Stimulated activated CD4-positive, alpha-beta T cell treated with anti-CD3 and anti-CD28 coated beads, Interleukin-15, amount 100 ng/mL, for 1 hour (primary cell): ENCODE data around the gene GSTA2.
"Not testable (repeated sequence)": the region's sequence is repeated elsewhere in the genome, so short reads cannot be mapped to it uniquely, and the experiment has no call there.

Experiments used
- DNase-seq, 2 donors: peaks; one replicate each; pipeline ENCODE4 v3.0.0-alpha.2; 2020; ENCODE audit warnings: low read depth in 1 of 2, low spot score in 1 of 2

Gene GSTA2

GRCh38 chr6:52763322-52763916 is at the start of gene GSTA2:
Gene GSTA2, minus strand, starts transcription at chr6:52763475. Its CDS starts 5,528 bp downstream, at chr6:52757947.
- not testable (repeated sequence) for DNase-seq

GRCh38 chr6:52809777-52810176 is 46.5 kb upstream of the GSTA2 start:
- DNase-seq, result not testable (repeated sequence)

- DNase-seq, result no peak
Observed at GRCh38 chr6:52808660-52809059, 45.4 kb upstream of the GSTA2 start.

DNA sequence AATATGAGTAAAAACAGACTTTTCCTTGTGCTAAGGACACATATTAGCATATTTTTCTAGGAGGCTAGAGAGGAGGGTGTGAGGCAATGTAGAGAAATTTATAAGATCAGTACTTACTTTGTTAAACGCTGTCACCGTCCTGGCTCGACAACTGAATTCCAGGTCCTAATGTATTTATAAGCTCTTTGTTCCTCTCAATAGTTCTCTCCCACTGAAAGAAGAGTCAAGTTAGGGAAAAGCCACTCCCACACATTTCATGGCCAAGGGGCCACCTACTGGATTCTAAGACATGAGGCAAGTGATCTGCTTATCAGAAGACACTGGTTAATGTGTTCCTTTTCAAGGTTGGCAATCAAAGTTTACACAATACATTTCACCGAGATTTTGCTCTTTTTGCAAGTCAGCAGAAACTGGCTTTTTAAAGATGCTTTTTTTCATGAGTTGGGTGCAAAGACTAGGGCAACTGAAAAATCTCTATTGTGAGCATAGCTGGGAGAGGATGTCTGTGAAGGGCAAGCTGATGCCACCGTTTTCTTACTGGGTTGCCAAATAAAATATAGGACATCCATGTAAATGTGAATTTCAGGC is 40.5 kb upstream of the GSTA2 start, which contains the start of gene GSTA1:
GSTA1 (minus strand) TSS at position 149 of the 588 bp plus-strand sequence. CDS start 4,549 bp downstream, outside the sequence.
- not testable (repeated sequence) for DNase-seq

DNA sequence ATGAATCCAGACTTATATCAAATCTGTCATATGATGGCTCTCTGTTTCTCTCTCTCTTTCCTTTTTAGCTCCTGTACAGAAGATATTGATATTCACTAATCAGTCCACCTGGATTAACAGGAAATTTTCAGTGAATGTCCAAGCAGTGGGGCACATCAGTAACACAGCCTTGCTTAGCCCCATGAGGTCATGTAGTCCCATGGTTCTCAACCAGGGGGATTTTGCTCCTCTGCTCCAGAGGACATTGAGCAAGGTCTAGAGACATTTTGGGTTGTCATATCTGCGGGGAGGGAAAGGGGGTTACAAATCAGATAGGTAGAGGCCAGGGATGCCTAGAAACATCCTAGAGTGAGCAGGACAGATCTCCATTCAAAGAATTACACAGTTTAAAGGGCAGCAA is 39.5 kb upstream of the GSTA2 start:
- DNase-seq, result no peak

GRCh38 chr6:52801188-52801841 is 38.0 kb upstream of the GSTA2 start:
- no peak for DNase-seq

- DNase-seq, result not testable (repeated sequence)
Observed at GRCh38 chr6:52799272-52799671, 36.0 kb upstream of the GSTA2 start.

GRCh38 chr6:52794366-52794765 is 31.1 kb upstream of the GSTA2 start:
- DNase-seq, result not testable (repeated sequence)

DNA sequence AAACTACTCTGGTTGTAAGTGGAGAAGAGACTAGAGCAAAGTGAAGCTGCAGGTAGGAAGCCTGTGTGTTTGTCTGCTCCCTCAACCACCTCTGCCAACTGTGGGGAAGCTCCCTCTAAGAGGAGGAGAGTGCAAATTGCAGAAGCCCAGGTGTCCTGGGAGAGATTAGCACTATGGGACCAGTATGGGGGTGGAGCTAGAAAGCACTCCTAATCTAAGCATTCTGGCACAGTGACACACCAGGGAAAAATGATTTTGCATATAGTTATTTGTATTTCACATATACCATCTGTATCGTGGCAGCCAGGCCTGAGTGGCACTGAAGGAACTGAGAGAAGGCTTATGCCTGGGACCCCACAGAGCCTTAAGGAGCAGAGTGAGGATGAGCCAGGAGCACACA is 27.6 kb upstream of the GSTA2 start:
- DNase-seq, result no peak

DNA sequence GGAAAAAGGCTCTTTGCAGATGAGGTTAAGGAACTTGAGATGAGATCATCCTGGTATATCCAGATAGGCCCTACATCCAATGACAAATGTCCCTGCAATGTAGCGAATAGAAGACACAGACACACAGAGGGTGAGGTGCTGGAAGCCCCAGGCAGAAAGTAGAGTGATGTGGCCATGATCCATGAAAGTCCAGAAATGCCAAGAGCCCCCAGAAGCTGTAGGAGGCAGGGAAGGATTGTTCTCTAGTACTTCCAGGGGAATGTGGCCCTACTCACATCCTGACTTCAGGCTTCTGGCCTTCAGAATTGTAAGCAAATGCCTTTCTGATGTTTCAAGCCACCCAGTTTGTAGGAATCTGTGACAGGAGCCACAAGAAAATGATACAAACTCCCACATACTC is 26.4 kb upstream of the GSTA2 start:
- DNase-seq, result not testable (repeated sequence)

- DNase-seq, result no peak
Observed at GRCh38 chr6:52788478-52788877, 25.2 kb upstream of the GSTA2 start.

DNA sequence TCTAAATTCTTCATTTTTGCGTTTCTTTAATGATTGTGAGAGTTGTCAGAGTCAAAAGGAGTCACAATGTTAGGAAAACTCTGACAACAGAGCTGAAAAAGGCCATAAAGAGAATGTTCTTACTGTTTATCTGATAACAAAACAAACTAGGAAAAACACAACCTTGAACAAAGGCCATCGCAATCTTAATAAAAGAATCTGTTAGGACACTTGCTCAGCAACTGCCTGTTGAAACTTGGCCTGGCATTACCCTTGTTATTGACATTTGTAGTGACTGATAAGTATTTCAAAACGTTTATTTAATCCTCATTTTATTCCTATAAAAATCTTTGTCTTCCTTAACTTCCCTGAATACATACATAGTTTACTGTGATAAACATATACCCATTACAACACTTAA is 24.6 kb upstream of the GSTA2 start:
- DNase-seq, result no peak

- DNase-seq, result no peak
Observed at GRCh38 chr6:52786249-52786956, 23.1 kb upstream of the GSTA2 start.

- DNase-seq, result not testable (repeated sequence)
Observed at GRCh38 chr6:52782696-52783274, 19.5 kb upstream of the GSTA2 start.

DNA sequence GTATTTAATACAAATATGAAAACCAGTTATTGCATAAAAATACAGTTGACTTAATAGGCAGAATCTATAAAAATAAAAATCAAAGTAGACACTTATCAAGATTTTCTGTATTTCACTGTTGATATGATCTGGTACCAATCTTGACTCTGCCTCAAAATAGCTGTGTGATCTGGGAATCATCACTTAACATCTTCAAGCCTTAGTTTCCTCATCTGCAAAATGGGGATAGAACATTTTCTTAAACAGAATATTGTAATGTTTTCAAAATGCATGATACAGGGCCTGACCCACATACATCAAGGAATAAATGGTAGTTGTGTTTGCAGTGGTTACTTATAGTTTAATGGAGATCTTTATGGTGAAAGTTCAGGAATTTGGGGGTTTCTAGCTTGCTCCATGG is 18.9 kb upstream of the GSTA2 start:
- DNase-seq, result not testable (repeated sequence)

- DNase-seq, result no peak
Observed at GRCh38 chr6:52779237-52779636, 16.0 kb upstream of the GSTA2 start.

- DNase-seq, result not testable (repeated sequence)
Observed at GRCh38 chr6:52776711-52777351, 13.6 kb upstream of the GSTA2 start.

DNA sequence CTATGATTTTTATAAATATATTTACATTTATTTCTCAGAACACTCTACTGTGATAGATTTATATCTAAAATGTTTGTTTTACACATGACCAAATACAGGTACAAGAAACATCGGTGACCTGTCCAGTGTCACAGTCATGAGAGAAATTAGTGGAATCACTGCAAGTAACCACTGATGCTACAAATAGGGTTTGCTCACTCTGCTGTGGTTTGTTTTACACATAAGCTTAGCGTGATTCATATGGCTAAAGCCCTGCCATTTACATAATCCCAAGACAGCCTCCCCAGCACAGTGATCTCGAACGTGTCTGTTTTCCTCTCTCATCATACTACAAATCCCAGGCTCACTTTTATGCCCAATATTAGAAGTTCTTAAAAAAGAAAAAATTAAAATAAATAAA is 6.1 kb upstream of the GSTA2 start:
- not testable (repeated sequence) for DNase-seq

GRCh38 chr6:52767658-52768057 is 4.4 kb upstream of the GSTA2 start:
- not testable (repeated sequence) for DNase-seq

- DNase-seq, result not testable (repeated sequence)
Observed at GRCh38 chr6:52761673-52762491, 1.4 kb downstream of the GSTA2 start.
